Measurements from ENCODE around the gene TSSK6. TPM values are rescaled to one million over a fixed set of nuclear protein-coding genes. Genes with fewer than 3 reads are reported as not detected.

TSSK6 gene
- total and polyA plus RNA-seq, 2 experiments from 2014 or later = 0.70 to 2.3 TPM

- no peak overlapping the region for H3K9ac ChIP-seq
- peaks cover 20% of the 10 kb centered on the region for H3K4me1 ChIP-seq (ENCODE audit: insufficient read depth)
- 83 to 84% methylated on average over 15 of the region's 15 CpGs for WGBS, 2 experiments (ENCODE audit: low coverage in 1 of 2, low lambda C conversion rate in 2 of 2, missing lambda C conversion rate in 2 of 2)
- no peak overlapping the region for H3K4me2 ChIP-seq (ENCODE audit: unreplicated experiment)
- no peaks in the 10 kb centered on the region for H3K27me3 ChIP-seq (replicated peaks; ENCODE audit: insufficient read depth)
- H3K9me3 ChIP-seq (ENCODE audit: low read depth) = no peaks in the 10 kb centered on the region
- H3F3A ChIP-seq (ENCODE audit: insufficient read depth) = peaks cover 18% of the 10 kb centered on the region
- no peaks in the 10 kb centered on the region for H4K20me1 ChIP-seq (ENCODE audit: insufficient read depth)
- peaks cover 90% of the 10 kb centered on the region for H3K79me2 ChIP-seq (ENCODE audit: insufficient read depth)
- H3K27ac ChIP-seq = no peak overlapping the region
- H2AFZ ChIP-seq = no peak overlapping the region
- no peak for DNase-seq
- TF ChIP-seq EZH2 (IDR thresholded peaks at IDR 0.05; ENCODE audit: insufficient read depth, poor library complexity, severe bottlenecking) = no peak
- TF ChIP-seq EZH2phosphoT487 (IDR thresholded peaks at IDR 0.05; ENCODE audit: insufficient read depth, low read depth) = no peak
- 0 out of 2 replicates have a peak, but pooled peaks cover 10% of the 10 kb centered on the region for H3K36me3 ChIP-seq (ENCODE audit: low read depth)
- H3K4me3 ChIP-seq = no peak overlapping the region
- in situ Hi-C loops (cut with MboI) = loop anchor here (10.0 kb wide), 1 partner anchor 127 kb away; no protein-coding TSS in a partner anchor
- no peaks in the 10 kb centered on the region for H3K9me2 ChIP-seq (ENCODE audit: insufficient read depth)
Observed at GRCh38 chr19:19491321-19492025, 23.9 kb downstream of the TSSK6 start.

GRCh38 chr19:19490214-19490968, 25.0 kb downstream of the TSSK6 start:
- Histone ChIP-seq H3K36me3 (ENCODE audit: low read depth) (0 out of 2 replicates have a peak, but pooled peaks cover 10% of the 10 kb centered on the region), H3K4me3 (peak overlapping the region; percentile 59), H3K9me3 (ENCODE audit: low read depth) (no peaks in the 10 kb centered on the region), H3K27me3 (replicated peaks; ENCODE audit: insufficient read depth) (no peaks in the 10 kb centered on the region), H3K4me2 (ENCODE audit: unreplicated experiment) (peak overlapping the region; percentile 85), H3F3A (ENCODE audit: insufficient read depth) (peaks cover 22% of the 10 kb centered on the region), H4K20me1 (ENCODE audit: insufficient read depth) (no peaks in the 10 kb centered on the region), H3K9ac (peak overlapping the region; percentile 85), H3K79me2 (ENCODE audit: insufficient read depth) (peaks cover 93% of the 10 kb centered on the region), H3K9me2 (ENCODE audit: insufficient read depth) (no peaks in the 10 kb centered on the region), H2AFZ (0 out of 2 replicates have a peak overlapping the region, but pooled peaks have one; percentile 13), H3K4me1 (ENCODE audit: insufficient read depth) (peaks cover 26% of the 10 kb centered on the region), H3K27ac (peak overlapping the region; percentile 90)
- TF ChIP-seq EZH2 (IDR thresholded peaks at IDR 0.05; ENCODE audit: insufficient read depth, poor library complexity, severe bottlenecking) (no peak), EZH2phosphoT487 (IDR thresholded peaks at IDR 0.05; ENCODE audit: insufficient read depth, low read depth) (no peak)
- WGBS, 2 experiments (ENCODE audit: low coverage in 1 of 2, low lambda C conversion rate in 2 of 2, missing lambda C conversion rate in 2 of 2) = 23 to 24% methylated on average over 20 of the region's 20 CpGs
- DNase-seq = peak; percentile 88
- in situ Hi-C loops (cut with MboI) = loop anchor here (10.0 kb wide), 1 partner anchor 126 kb away; no protein-coding TSS in a partner anchor

- Histone ChIP-seq H3K4me1 (ENCODE audit: insufficient read depth) (peaks cover 31% of the 10 kb centered on the region), H3K36me3 (ENCODE audit: low read depth) (0 out of 2 replicates have a peak, but pooled peaks cover 6% of the 10 kb centered on the region), H3K79me2 (ENCODE audit: insufficient read depth) (peaks cover 93% of the 10 kb centered on the region), H3F3A (ENCODE audit: insufficient read depth) (peaks cover 23% of the 10 kb centered on the region), H3K27me3 (replicated peaks; ENCODE audit: insufficient read depth) (no peaks in the 10 kb centered on the region), H4K20me1 (ENCODE audit: insufficient read depth) (no peaks in the 10 kb centered on the region), H3K4me2 (ENCODE audit: unreplicated experiment) (peak overlapping the region; percentile 85), H3K9me3 (ENCODE audit: low read depth) (no peaks in the 10 kb centered on the region), H3K9ac (peak overlapping the region; percentile 85), H3K4me3 (peak overlapping the region; percentile 59), H3K27ac (peak overlapping the region; percentile 90), H2AFZ (0 out of 2 replicates have a peak overlapping the region, but pooled peaks have one; percentile 13), H3K9me2 (ENCODE audit: insufficient read depth) (no peaks in the 10 kb centered on the region)
- WGBS, 2 experiments (ENCODE audit: low coverage in 1 of 2, low lambda C conversion rate in 2 of 2, missing lambda C conversion rate in 2 of 2) = 22 to 27% methylated on average over 9 of the region's 9 CpGs
- DNase-seq = no peak
- no peak for TF ChIP-seq EZH2 (IDR thresholded peaks at IDR 0.05; ENCODE audit: insufficient read depth, poor library complexity, severe bottlenecking)
- TF ChIP-seq EZH2phosphoT487 (IDR thresholded peaks at IDR 0.05; ENCODE audit: insufficient read depth, low read depth) = no peak
- in situ Hi-C loops (cut with MboI) = loop anchor here (10.0 kb wide), 1 partner anchor 125 kb away; no protein-coding TSS in a partner anchor
Observed at GRCh38 chr19:19489804-19490204, 25.5 kb downstream of the TSSK6 start.

- peak overlapping the region; percentile 90 for H3K27ac ChIP-seq
- peak overlapping the region; percentile 85 for H3K4me2 ChIP-seq (ENCODE audit: unreplicated experiment)
- no peaks in the 10 kb centered on the region for H3K9me3 ChIP-seq (ENCODE audit: low read depth)
- peaks cover 23% of the 10 kb centered on the region for H3F3A ChIP-seq (ENCODE audit: insufficient read depth)
- H3K4me1 ChIP-seq (ENCODE audit: insufficient read depth) = peaks cover 33% of the 10 kb centered on the region
- no peaks in the 10 kb centered on the region for H3K36me3 ChIP-seq (ENCODE audit: low read depth)
- H3K9ac ChIP-seq = peak overlapping the region; percentile 85
- peak overlapping the region; percentile 67 for H2AFZ ChIP-seq
- in situ Hi-C loops (cut with MboI) = no loop called here
- H3K9me2 ChIP-seq (ENCODE audit: insufficient read depth) = no peaks in the 10 kb centered on the region
- peak overlapping the region; percentile 59 for H3K4me3 ChIP-seq
- H3K79me2 ChIP-seq (ENCODE audit: insufficient read depth) = peaks cover 93% of the 10 kb centered on the region
- peak; percentile 97 for DNase-seq
- WGBS, 2 experiments (ENCODE audit: low coverage in 1 of 2, low lambda C conversion rate in 2 of 2, missing lambda C conversion rate in 2 of 2) = 6 to 9% methylated on average over 14 of the region's 14 CpGs
- no peaks in the 10 kb centered on the region for H3K27me3 ChIP-seq (replicated peaks; ENCODE audit: insufficient read depth)
- TF ChIP-seq EZH2 (IDR thresholded peaks at IDR 0.05; ENCODE audit: insufficient read depth, poor library complexity, severe bottlenecking) (no peak), EZH2phosphoT487 (IDR thresholded peaks at IDR 0.05; ENCODE audit: insufficient read depth, low read depth) (no peak)
- H4K20me1 ChIP-seq (ENCODE audit: insufficient read depth) = no peaks in the 10 kb centered on the region
Observed at GRCh38 chr19:19488875-19489690, 26.3 kb downstream of the TSSK6 start.

Data from GM23248 (cell line).